ENCODE measurements around the gene DTL. TPM values are rescaled to one million over a fixed set of nuclear protein-coding genes. Genes with fewer than 3 reads are reported as not detected.

Gene DTL
- total RNA-seq, 1 experiment from 2014 or later: 41.0 TPM

GRCh38 chr1:212110617-212111016, 75.1 kb downstream of the DTL start:
- no TSS peak for BruUV-seq (replicated peaks)
- POLR2A ChIA-PET: no interaction called here

More at GRCh38 chr1:212110617-212111016, 75.1 kb downstream of the DTL start:
- Histone ChIP-seq H3K4me3 (replicated peaks in 1 of 2; ENCODE audit: low read depth in 1 of 2, low read length in 2 of 2) (no peak overlapping the region), H3K9me2 (ENCODE audit: insufficient read depth) (no peaks in the 10 kb centered on the region), H3K27me3 (ENCODE audit: insufficient read depth, low read length) (no peaks in the 10 kb centered on the region), H3K9ac (ENCODE audit: low read length) (no peak overlapping the region), H3K4me2 (ENCODE audit: low read length) (no peak overlapping the region), H3K79me2 (ENCODE audit: insufficient read depth, low read length) (no peaks in the 10 kb centered on the region), H3K4me1 (ENCODE audit: control insufficient read depth in 1 of 2, insufficient read depth in 2 of 2, low read length in 2 of 2) (no peaks in the 10 kb centered on the region), H2AFZ (ENCODE audit: low read depth, low read length, poor library complexity, severe bottlenecking) (no peak overlapping the region), H3K9me3 (ENCODE audit: control insufficient read depth in 1 of 2, insufficient read depth in 1 of 2, low read depth in 1 of 2, low read length in 2 of 2) (no peaks in the 10 kb centered on the region), H4K20me1 (ENCODE audit: insufficient read depth) (no peaks in the 10 kb centered on the region; the same call in 1 of the 2 replicates), H3K36me3 (ENCODE audit: control insufficient read depth in 1 of 2, insufficient read depth in 2 of 2, low read length in 2 of 2) (no peaks in the 10 kb centered on the region), H3K27ac (ENCODE audit: low read depth, low read length) (no peak overlapping the region)
- ChIA-PET RAD21 (ENCODE audit: low non-redundant PET in 1 of 2, low total read pairs in 2 of 2, uncharacterized antibody in 2 of 2, unreplicated experiment in 2 of 2) (no interaction called here), CTCF (no interaction called here)
- ATAC-seq: no peak
- TF ChIP-seq EGR1 (IDR thresholded peaks at IDR 0.05; ENCODE audit: low read depth) (no peak), POLR2A (IDR thresholded peaks at IDR 0.05; ENCODE audit: borderline replicate concordance, extremely low read depth, insufficient read depth, insufficient read length) (no peak), SRF (IDR thresholded peaks at IDR 0.05; ENCODE audit: low read depth) (no peak), ELF1 (IDR thresholded peaks at IDR 0.05; ENCODE audit: borderline replicate concordance, low read depth) (no peak), ZFX (IDR thresholded peaks at IDR 0.05) (no peak), ZBTB33 (IDR thresholded peaks at IDR 0.05; ENCODE audit: extremely low read depth, insufficient replicate concordance, low read length) (no peak), RAD21 (IDR thresholded peaks at IDR 0.05; ENCODE audit: low read depth) (no peak), EZH2 (IDR thresholded peaks at IDR 0.05) (no peak), ATF3 (IDR thresholded peaks at IDR 0.05) (no peak), SP1 (IDR thresholded peaks at IDR 0.05; ENCODE audit: low read depth) (no peak), POLR2AphosphoS5 (IDR thresholded peaks at IDR 0.05; ENCODE audit: low read depth, low read length) (no peak), TCF7L2 (IDR thresholded peaks at IDR 0.05; ENCODE audit: borderline replicate concordance, extremely low read depth, insufficient read depth, insufficient read length) (no peak), SIN3A (IDR thresholded peaks at IDR 0.05; ENCODE audit: low read depth) (no peak), CTCF (IDR thresholded peaks at IDR 0.05 in 2 of 3, conservative IDR thresholded peaks at IDR 0.05 in 1 of 3; ENCODE audit: borderline replicate concordance in 1 of 3, insufficient read depth in 1 of 3, low read depth in 2 of 3, low read length in 2 of 3) (no peak), FOSL1 (IDR thresholded peaks at IDR 0.05; ENCODE audit: low read depth) (no peak)
- DNase-seq (ENCODE audit: low read depth, low spot score): no peak
- intact Hi-C loops (cut with micrococcal nuclease): no loop called here

Data from HCT116 (cell line).